ENCODE measurements around the gene GLS. TPM values are rescaled to one million over a fixed set of nuclear protein-coding genes. Genes with fewer than 3 reads are reported as not detected.
"Not testable (repeated sequence)": the region's sequence is repeated elsewhere in the genome, so short reads cannot be mapped to it uniquely, and the experiment has no call there.

The GLS gene
- total RNA-seq, 1 donor from 2014 or later: 185 TPM

DNA sequence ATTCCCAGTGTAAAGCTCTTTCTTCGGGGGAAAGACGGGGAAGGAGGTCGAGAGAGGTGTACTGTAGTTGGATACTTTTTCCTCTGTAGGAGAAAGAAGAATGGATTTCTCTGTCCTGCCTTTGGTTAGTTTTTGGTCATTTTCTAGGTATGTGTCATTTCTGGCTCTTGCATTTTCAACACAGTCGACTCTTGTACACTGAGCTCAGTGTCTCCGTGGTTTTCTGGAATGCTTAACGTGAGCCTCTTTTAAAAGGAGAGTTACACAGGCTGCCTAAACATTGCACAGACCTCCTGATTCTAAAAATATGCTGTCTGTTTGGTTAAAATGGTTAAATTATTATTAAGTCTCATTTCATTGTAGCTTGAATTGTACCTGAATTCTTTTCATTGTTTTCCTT is 21.8 kb upstream of the GLS start:
- no peak overlapping the region for H3K4me3 Mint-ChIP-seq
- H3K4me1 Mint-ChIP-seq: peaks cover 49% of the 10 kb centered on the region
- no peaks in the 10 kb centered on the region for H3K36me3 Mint-ChIP-seq
- H3K9me3 Mint-ChIP-seq: no peaks in the 10 kb centered on the region
- DNase-seq (ENCODE audit: low spot score in 2 of 2, unreplicated experiment in 2 of 2): no peak
- TF ChIP-seq, protein P1, sequence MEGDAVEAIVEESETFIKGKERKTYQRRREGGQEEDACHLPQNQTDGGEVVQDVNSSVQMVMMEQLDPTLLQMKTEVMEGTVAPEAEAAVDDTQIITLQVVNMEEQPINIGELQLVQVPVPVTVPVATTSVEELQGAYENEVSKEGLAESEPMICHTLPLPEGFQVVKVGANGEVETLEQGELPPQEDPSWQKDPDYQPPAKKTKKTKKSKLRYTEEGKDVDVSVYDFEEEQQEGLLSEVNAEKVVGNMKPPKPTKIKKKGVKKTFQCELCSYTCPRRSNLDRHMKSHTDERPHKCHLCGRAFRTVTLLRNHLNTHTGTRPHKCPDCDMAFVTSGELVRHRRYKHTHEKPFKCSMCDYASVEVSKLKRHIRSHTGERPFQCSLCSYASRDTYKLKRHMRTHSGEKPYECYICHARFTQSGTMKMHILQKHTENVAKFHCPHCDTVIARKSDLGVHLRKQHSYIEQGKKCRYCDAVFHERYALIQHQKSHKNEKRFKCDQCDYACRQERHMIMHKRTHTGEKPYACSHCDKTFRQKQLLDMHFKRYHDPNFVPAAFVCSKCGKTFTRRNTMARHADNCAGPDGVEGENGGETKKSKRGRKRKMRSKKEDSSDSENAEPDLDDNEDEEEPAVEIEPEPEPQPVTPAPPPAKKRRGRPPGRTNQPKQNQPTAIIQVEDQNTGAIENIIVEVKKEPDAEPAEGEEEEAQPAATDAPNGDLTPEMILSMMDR (IDR thresholded peaks at IDR 0.05; ENCODE audit: unreplicated experiment): no peak
- peak overlapping the region; percentile 74 for H3K27ac Mint-ChIP-seq
- H3K27me3 Mint-ChIP-seq (ENCODE audit: low read depth): no peaks in the 10 kb centered on the region

DNA sequence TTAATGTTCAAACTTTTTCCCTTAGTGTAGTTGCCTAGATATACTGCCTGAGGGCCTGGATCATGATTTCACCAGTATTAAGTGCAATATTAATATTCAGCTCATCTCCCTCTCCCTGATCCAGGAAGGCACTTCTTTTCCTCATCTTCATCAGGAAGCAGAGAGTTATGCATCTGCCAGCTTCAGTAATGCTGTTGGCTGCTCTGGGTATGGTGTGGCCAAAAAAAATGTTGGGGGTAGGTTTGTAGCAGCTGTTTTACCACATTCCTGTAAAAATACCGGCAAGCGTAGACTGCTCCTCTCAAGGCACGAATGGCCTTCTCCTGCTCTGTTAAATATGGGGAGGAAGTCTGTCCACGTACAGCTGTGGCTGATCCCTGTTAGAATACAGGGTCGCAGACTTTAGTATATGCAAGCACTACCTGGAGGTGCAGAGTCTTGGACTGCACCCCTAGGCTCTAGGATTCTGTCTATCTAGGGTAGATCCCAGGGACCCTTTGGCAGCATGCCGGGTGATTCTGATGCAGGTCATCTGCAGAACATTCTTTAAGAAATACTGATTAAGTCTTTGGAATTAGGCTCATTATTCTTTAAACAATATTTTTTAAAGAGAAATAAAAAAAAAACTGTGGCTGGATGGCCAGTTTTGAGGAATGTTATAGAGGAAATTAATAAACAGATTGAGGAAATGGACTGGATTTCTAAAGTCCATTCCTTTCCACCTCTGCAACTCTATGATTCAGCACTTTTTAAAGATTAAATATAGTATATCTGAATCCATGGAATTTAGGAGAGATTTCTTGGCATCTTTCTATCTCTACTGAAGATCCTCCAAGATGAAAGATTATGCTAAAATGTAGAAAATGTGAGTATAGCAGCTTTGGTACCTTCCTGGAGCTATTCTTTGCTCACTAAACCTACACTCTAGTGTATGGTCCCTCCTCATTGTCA is 21.0 kb upstream of the GLS start:
- Mint-ChIP-seq H3K4me3 (no peak overlapping the region), H3K4me1 (peaks cover 51% of the 10 kb centered on the region), H3K27ac (peak overlapping the region; percentile 74), H3K36me3 (no peaks in the 10 kb centered on the region), H3K9me3 (no peaks in the 10 kb centered on the region), H3K27me3 (ENCODE audit: low read depth) (no peaks in the 10 kb centered on the region)
- peak in 1 of 2 experiments; percentile 42 for DNase-seq (ENCODE audit: low spot score in 2 of 2, unreplicated experiment in 2 of 2)
- TF ChIP-seq, protein P1 (IDR thresholded peaks at IDR 0.05; ENCODE audit: unreplicated experiment): no peak

DNA sequence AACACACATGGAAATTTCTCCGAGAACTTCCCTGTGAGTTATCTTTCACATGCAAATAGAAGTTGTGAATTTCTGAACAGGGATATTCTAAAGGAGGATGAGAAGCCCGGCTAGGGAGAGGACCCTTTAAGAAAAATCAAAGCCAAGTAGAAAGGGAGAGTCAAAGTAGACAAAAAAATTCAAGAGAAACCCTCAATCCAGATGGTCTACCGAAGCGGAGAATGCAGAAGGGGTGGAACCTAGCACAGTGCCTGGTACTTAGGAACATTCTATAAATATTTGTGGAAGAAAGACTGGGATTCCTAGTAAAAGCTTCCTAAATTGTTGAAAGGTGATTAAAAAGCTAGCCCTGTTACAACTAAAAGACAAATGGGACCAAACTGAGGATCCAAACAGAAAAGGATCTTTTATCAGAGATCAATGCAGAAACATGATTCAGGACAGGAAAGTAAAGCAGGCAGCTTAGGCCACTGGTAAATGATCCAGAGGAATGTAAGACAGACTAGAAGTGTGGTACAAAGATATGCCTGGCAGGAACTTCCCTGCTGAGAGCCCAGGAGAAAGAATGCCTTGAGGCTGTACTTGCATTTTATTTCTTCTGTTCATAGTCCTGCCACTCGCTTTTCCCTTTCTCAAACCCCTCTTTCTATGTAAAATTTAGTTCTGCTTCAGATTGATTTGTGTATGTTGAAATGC is 19.5 kb upstream of the GLS start:
- H3K36me3 Mint-ChIP-seq: no peaks in the 10 kb centered on the region
- peak overlapping the region; percentile 69 for H3K27ac Mint-ChIP-seq
- no peak overlapping the region for H3K4me3 Mint-ChIP-seq
- peaks cover 53% of the 10 kb centered on the region for H3K4me1 Mint-ChIP-seq
- no peaks in the 10 kb centered on the region for H3K9me3 Mint-ChIP-seq
- no peaks in the 10 kb centered on the region for H3K27me3 Mint-ChIP-seq (ENCODE audit: low read depth)
- TF ChIP-seq, protein P1 (IDR thresholded peaks at IDR 0.05; ENCODE audit: unreplicated experiment): no peak
- no peak for DNase-seq (ENCODE audit: low spot score in 2 of 2, unreplicated experiment in 2 of 2)

DNA sequence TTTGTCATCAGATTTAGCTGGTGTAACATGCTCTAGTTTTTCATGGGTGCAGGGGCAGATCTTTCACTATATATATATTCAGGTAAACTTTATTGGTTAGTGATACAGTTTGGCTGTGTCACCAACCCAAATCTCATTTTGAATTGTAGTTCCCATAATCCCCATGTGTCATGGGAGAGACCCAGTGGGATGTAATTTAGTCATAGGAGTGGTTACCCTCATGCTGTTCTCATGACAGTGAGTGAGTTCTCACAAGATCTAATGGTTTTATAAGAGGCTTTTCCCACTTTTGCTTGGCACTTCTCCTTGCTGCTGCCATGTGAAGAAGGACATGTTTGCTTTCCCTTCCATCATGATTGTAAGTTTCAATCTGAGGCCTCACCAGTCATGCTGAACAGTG is 18.5 kb upstream of the GLS start:
- not testable (repeated sequence) for DNase-seq (ENCODE audit: low spot score in 2 of 2, unreplicated experiment in 2 of 2); H3K9me3 Mint-ChIP-seq; H3K4me3 Mint-ChIP-seq; H3K36me3 Mint-ChIP-seq; H3K27me3 Mint-ChIP-seq (ENCODE audit: low read depth)
- Mint-ChIP-seq H3K27ac (peak overlapping the region; percentile 14), H3K4me1 (peaks cover 53% of the 10 kb centered on the region)

DNA sequence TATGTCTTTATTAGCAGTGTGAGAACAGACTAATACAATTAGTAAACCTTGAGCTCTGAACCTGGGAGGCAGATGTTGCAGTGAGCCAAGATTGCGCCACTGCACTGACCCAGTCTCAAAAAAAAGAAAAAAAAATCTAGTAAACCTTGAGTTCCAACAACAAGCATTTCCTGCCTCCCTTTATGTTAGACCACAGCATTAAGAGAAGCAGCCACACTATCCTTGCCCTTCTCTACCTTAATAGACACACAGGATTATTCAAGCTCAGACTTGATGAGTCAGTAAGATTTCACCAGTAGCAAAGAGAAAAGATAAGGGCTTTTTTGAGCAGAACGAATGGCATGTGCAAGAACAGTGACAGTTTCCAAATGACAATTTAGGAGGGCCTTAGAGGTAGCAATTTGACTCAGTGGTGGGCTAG is 18.0 kb upstream of the GLS start:
- Mint-ChIP-seq H3K36me3 (no peaks in the 10 kb centered on the region), H3K4me3 (no peak overlapping the region), H3K4me1 (peaks cover 48% of the 10 kb centered on the region), H3K27me3 (ENCODE audit: low read depth) (no peaks in the 10 kb centered on the region), H3K27ac (peak overlapping the region; percentile 14), H3K9me3 (no peaks in the 10 kb centered on the region)
- DNase-seq (ENCODE audit: low spot score in 2 of 2, unreplicated experiment in 2 of 2): no peak
- TF ChIP-seq, protein P1 (IDR thresholded peaks at IDR 0.05; ENCODE audit: unreplicated experiment): no peak

DNA sequence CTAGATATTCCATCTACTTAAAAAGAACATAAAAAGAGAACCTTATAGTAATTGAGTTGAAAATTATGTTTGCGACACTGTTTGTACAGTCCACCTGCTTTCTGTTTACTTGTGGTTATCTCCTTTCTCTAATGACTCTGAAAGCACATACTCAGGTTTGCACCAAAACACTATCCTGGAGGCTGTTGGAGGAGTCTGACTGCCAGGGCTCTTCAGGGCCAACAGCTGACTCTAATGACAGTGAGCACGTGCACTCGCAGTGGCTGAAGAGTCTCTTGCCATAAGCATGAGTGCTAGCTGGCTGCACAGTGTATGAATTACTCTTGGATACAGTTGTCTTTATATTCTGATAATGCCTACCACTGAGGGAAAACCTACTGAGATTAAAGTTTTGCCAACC is 16.7 kb upstream of the GLS start:
- H3K27me3 Mint-ChIP-seq (ENCODE audit: low read depth): no peaks in the 10 kb centered on the region
- no peak overlapping the region for H3K27ac Mint-ChIP-seq
- peaks cover 38% of the 10 kb centered on the region for H3K4me1 Mint-ChIP-seq
- H3K9me3 Mint-ChIP-seq: no peaks in the 10 kb centered on the region
- TF ChIP-seq, protein P1 (IDR thresholded peaks at IDR 0.05; ENCODE audit: unreplicated experiment): no peak
- DNase-seq (ENCODE audit: low spot score in 2 of 2, unreplicated experiment in 2 of 2): no peak
- H3K36me3 Mint-ChIP-seq: no peaks in the 10 kb centered on the region
- H3K4me3 Mint-ChIP-seq: no peak overlapping the region
